Urothelium cell line (cell line): ENCODE measurements around the gene CFAP46.

Experiments
- DNase-seq: peaks from one replicate; pipeline ENCODE4 v3.0.0; 2011; ENCODE audit warnings: low spot score, mixed read lengths
- FAIRE-seq: peaks from 2 replicates; lab custom pipeline; 2011; peaks lifted over from hg19 to GRCh38; lab: Jason Lieb, UNC

The CFAP46 gene

DNA sequence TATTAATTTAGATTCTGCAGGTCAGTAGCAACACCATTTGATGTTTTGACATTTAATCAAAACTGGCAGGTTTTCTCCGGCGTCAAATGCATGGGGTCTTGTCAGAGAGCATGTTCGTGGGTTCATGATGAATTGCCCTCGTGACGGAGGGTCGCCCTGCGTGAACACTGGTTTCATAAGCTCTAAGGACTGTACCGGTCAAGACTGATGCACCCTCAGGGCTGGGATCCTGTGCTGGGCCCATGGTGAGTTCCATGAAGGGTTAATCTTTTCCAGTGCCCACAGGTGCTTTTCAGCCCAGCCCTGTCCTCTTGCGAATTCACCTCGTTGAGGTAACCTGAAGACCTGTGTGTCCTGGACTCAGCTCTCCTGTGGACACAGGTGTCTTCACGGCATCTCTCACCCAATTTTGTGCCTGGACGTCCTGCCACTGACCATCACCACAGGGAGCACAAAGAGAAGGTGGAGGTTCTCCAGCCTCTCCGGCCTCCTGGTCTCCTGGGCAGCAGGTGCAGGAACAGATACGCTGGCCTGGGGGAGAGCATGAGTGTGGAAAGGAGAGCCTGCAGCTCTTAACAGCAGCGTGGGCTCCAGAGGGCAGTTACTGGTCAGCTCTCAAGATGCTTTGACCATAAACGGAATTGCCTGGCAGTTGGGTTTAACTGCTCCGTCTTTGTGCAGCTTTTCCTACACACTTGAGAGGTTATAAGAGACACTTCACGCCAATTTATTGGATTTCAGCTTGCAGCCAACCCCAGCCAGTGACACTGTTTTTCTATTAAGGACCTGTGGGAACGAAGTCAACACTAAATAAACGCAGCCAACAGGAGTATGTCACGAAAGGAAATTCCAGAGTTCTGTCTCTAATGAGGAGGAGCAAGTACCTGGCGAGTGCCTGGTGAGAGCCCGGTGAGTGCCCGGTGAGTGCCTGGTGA, 37.4 kb upstream of the CFAP46 start:
- no peak for DNase-seq
- FAIRE-seq, result no peak

DNA sequence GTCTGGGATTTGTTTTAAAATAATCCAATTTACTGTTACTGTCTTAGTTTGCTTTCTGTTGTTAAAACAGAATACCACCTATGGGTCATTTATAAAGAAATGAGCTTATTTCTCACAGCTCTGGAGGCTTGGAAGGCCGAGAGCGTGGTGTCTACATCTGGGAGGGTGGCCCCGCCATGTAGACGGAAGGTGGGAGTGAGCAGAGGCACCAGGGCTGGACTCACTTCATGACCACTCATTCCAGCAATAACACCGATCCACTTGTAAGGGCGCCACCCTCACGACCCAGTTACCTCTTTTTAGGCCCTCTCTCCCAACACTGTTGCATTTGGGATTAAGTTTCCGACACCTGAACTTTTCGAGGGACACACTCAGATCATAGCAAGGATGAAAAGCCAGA, 36.2 kb upstream of the CFAP46 start:
- DNase-seq, result no peak
- FAIRE-seq, result no peak

DNA sequence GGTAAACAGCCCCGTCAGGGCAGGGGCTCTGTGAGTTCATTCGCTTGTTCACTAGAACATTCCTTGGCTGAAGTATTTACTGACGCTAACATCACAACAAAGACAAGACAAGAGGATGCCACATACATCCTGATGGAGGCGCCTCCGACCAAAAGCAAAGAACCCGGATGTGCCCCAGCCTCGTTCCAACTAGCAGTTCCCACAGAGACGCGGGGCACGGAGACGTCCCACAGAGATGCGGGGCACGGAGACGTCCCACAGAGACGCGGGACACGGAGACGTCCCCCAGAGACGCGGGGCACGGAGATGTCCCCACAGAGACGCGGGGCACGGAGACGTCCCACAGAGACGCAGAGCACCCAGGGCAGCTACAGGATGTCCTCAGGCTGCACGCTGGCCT, 35.4 kb upstream of the CFAP46 start:
- no peak for FAIRE-seq
- no peak for DNase-seq

DNA sequence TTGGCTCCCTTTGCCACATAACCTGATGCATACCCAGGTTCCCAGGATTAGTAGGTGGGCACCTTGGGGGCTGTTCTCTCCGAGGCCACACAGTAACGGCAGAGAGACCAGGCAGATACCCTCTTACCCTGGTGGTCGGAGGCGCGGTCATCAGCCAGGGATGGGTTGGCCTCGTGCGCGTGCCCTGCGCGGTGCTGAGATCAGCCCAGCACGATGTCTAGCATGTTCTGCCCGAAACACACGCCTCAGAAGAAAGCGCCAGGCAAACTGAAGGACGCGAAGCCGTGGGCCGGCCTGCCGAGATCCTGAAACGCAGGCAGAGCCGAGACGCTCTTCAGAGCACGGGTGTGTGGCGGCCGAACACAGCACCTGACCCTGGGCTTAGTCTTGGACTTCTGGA, 34.7 kb upstream of the CFAP46 start:
- no peak for DNase-seq
- FAIRE-seq, result no peak

DNA sequence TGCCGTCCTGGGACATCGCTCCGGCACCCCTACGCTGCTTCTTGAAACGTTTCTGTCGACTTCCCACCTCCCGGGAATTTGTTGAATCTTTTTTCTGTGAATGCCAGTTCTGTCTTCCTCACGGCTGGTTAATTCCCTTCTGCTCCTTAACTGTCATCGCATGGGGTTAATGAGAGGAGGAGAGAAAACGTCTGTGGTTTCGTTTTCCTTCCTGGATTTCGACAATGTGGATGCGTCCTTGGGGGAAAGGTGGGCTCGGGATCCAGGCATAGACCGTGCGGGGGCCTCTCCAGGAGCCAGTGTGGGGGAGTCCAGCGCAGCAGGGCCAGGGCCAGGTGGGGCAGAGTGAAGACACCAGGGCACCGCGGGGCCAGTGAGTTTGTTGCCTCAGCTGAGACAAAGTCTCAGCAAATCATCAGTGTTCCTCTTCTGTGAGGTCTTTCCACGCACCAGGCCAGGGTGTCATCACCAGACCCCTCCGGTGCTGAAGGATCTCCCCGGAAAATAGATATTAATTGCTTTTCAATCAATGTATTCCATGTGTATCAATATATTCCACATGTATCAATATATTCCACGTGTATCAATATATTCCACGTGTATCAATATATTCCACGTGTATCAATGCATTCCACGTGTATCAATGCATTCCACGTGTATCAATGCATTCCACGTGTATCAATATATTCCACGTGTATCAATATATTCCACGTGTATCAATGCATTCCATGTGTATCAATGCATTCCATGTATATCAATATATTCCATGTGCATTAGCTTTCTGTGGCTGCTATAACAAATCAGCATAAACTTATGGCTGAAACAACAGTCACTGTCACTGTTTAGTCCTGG, 33.7 kb upstream of the CFAP46 start:
- no peak for FAIRE-seq

DNA sequence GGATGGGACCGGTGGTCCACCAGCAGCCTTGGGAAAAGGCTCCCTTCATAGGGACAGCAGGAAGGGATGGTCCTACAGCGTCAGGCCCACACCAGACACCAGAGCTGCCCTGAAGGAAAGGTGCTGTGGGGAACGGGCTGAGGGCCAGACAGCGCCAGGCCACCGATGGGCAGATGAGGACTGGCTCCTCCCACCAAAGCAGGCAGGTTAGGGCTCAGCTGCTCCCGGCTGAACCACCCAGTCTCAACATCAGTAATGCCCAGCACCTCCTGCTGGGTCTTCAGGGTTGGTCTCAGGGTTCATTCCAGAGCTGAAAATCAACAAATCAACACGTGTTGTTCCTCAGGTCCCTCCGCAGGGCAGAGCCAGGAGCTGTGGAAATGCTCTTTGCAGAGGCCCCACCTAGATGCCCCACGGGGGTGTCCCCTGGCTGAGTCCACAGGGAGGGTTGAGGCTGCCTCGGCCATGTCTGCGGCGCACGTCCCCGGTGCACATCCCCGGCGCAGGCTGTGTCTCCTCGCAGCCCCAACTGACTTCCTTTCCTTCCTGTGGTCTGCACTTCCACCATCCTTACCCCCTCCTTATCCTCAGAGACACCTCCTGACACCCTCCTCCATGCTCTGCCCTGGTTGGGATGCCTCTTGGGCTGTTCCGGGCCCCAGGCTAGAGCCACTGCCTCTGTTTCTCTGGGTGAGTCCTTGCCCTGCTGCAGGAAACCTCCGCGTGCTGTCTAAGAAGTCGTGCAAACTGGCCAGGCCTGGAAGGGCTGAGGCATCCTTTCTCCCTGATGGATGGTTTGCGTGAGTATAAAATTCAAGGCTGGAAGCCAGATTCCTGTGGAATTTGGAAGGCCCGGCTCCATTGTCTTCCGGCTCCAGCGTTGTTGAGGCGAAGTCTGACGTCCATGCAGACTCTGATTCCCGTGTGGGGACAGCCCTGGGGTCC, 32.8 kb upstream of the CFAP46 start:
- DNase-seq, result no peak
- FAIRE-seq, result no peak

More for the DNA sequence above, 33.7 kb upstream of the CFAP46 start:
- no peak for DNase-seq

DNA sequence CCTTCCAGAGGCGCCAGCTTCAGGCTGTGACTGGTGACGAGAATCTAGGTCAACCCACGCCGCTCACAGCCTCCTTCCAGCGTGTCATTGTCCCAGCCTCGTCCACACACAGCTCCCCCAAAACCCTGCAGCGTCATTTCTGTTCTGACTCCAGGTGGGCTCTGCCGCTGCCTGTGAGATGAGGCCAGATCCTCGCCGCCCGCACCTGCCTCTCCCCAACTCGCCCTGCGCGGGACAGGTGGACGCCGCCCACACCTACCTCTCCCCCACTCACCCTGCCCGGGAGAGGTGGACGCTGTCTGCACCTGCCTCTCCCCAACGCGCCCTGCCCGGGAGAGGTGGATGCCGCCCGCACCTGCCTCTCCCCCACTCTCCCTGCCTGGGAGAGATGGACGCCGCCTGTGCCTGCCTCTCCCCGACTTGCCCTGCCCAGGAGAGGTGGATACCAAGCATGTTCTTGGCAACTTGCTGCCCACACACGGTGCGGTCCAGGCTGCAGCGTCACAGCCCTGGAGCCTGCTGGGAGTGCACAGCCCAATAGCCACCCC, 32.0 kb upstream of the CFAP46 start:
- DNase-seq (no peak), FAIRE-seq (no peak)

DNA sequence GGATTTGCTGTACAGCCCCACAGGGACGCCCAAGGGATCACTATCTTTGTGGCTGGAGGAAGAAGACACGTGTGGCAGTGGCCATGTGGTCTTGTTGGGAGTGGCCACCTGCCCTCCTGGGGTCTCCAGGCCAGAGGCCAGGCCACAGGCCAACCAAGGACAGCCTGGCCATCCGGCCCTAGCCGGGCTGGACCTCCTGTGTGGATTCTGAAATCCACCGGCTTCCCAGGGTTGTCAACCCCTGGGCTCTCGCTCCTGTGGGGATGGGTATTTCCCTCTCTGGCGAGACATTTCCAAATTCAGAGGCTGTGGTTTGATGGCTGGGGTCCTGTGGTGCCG, 31.5 kb upstream of the CFAP46 start:
- FAIRE-seq (no peak), DNase-seq (no peak)

DNA sequence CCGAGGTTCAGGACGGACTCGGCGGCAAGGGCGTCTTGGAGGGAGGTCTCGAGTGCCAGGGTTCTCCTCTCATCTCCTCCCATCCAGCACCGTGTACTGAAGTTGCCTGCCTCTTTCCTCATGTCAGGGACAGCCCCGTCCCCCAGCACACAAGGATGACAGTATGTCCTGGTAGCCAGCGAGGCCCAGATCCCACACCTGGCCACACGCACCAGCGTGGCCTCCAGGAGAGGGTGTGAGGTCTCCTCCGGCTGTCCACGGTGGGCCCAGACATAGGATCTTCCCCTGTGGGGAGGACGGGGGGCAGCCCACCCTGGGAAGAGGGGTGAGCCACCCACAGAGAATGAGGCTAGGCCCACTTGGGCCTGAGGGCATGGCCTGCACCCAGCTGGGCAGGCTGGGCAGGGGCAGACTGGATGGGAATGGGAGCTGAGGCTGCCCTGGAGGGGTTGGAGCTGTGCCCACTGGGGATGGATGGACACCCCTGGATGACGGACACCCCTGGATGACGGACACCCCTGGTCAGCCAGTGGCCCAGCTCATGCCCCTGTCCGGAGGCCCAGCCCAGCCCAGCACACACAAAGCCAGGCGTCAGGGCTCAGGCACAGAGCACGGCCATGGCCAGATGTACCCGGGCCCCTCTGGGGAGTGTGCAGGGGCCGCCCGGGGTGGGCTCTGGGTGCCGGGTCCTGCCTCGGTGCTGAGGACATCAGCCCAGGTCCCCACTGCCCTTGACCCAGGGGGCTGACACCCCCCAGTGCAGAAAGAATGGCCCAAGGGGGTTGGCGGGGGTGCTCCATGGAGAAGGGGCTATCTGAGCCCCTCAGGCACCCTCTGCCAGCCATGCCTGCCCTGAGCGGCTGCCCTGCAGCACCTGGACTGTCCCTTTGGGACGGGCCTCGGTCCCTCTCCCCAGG, 30.9 kb upstream of the CFAP46 start:
- no peak for DNase-seq
- FAIRE-seq, result no peak

DNA sequence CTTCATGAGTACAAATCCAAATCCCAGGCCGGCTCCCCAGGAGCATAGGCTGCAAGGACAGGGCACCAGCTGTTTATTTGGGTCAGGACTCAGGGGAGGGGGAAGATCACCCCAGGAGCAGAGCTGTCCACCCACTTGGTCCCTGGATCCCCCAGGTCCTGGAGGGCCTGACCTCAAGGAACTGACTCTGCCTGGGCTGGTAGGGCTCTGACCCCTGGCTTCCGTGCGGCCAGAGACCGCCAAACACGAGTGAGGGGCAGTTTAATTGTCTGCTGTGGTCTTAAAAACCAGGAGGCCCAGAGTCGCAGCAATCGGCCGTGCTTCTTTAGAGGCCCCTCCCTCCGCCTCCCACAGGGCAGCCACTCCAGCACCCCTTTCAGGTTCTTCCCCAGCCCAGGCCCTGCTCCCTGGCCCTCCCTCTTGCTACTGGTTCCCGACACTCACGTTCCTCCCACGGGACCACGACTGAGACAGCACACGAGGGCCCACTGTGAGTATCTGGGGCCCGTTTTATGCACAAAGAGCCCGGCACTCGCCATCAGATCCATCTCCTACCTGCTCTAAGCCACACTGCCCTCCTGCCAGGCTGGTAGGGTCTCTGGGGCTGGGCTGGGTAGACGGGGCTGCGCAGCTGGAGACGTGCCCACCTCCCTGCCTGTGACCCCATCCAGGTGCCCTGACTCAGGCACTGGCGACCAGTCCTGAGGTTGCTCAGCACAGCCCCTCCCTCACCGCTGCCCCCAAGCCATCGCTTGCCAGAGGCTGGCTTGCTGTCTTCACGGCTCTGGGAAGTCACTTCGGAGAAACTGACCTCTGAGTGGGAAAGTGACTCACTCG, 30.0 kb upstream of the CFAP46 start:
- DNase-seq (no peak), FAIRE-seq (no peak)

DNA sequence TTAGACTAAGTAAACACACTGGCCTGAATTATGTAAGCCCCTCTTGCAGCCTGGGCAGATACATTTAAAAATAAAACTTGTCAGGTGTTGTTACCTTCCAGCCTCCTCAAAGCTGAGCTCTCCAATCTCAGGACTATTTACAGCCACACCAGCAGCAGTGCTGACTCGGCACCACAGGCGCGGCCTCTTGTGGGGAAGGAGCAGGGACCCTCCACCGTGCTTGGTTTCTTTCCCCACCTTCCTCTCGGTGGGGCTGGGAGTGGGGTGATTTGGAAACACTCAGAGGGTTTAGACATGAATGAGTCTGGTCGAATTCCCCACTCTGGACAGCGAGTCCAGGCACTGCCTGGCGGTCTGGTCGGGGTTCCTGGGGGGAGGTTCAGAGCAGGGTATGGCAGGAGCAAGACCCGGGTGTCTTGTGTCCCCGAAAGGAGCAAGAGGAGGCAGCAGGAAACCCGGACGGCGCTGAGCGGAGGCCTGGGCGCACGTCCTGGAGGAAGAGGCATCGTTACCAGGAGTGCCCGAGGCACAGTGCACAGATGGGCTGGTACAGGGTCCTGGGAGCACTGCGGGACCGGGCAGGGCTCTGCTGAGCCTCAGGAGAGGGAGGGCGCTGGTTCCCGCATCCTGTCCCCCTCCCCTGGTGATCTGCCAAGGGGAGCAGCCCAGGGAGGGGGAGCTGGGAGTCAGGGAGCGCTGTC, 29.2 kb upstream of the CFAP46 start:
- DNase-seq, result no peak
- FAIRE-seq, result no peak

DNA sequence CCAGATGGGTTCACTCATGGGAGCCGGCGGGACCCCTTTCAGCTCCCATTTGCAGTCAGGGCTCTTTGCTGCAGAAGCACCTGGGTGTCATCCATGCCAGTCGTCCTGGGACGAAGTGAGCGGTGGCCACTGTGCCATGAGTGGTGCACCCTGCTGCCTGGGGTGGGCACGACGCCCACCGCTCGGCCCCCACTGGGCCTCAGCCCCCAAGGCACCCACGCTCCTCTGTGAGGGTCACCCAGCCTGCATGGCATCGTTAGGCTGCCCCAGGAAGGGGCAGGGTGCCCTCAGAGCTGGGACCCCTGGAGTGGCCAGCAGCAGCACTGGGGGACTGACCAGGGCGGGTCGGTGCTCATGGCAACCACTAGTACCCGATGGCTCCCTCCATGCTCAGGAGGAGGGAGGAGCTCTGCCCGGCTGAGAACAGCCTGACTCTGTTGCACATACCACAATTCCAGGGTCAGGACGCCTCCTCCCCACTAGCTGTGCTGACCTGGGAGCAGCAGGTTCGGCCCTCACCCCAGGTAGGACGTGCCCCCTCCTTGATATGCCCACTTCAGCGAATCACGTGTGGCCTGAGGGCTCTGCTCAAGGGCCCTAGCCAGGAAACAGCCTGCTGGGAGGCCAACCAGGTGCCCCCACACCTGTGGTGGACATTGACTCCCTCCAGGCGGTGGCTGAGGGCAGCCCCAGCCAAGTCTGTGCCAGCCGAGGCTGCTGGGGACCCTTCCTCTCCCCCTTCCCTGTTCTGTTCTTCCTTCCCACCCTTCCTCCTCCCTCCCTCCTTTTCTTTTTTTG, 28.5 kb upstream of the CFAP46 start:
- no peak for FAIRE-seq

DNA sequence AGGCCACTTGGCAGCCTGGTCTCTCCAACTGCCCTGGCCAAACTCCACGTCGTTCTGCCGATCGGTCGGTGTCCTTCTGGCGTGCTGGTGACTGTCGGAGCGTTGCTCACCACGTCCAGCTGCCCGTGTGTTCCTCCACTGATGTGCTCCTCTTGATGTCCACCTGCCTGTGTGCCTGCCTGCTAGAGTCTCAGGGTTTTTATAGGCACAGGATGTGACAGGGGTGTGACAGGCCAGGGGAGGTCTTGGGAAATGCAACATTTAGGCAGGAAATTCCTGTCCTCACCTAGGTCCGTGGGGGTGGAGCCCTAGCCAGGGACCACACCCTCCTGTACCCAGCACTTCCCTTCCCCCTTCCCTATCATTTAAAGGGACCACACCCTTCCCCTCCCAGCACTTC, 25.2 kb upstream of the CFAP46 start:
- peak; percentile 32 for FAIRE-seq
- DNase-seq, result no peak

More for the DNA sequence above, 28.5 kb upstream of the CFAP46 start:
- DNase-seq, result no peak

DNA sequence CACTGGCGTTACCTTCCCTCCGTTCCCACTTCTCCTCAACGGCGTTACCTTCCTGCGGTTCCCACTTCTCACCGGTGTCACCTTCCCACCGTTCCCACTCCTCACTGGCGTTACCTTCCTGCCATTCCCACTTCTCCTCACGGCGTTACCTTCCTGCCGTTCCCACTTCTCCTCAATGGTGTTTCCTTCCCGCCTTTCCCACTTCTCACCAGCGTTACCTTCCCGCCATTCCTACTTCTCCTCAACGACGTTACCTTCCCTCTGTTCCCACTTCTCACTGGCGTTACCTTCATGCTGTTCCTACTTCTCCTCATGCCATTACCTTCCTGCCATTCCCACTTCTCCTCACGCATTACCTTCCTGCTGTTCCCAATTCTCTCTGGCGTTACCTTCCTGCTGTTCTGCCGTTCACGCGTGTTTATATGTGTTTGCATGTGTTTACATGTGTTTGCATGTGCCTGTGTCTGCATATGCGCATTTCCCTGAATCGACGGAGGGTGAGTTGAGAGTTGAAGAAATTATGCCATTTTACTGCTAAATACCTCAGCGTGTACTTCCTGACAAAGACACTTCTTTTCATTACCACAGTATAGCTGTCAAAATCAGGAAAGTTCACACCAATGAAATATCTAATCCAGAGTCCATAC, 23.2 kb upstream of the CFAP46 start:
- FAIRE-seq, result no peak
- peak; percentile 56 for DNase-seq

DNA sequence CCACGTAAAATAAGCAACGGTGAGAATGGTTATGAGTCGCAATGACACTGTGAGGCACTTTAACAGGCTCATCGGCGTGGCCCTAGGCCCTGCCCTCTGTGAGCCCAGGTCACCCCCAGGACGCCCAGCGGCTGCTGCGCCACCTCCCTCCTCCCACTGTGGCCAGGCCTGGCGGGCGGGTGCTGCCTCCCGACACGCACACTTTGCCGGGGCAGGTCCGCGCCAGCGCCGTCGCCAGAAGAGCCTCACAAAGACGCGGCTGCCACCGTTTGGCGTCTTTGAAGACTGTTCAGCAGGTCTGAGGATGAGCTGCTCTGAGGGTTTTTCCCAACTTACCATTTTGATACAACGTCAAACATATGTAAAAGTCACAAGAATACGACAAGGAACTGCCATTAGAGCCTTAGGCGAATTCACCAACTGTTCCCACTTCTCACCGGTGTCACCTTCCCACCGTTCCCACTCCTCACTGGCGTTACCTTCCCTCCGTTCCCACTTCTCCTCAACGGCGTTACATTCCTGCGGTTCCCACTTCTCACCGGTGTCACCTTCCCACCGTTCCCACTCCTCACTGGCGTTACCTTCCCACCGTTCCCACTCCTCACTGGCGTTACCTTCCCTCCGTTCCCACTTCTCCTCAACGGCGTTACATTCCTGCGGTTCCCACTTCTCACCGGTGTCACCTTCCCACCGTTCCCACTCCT, 22.5 kb upstream of the CFAP46 start:
- DNase-seq, result peak; percentile 25
- peak; percentile 92 for FAIRE-seq

DNA sequence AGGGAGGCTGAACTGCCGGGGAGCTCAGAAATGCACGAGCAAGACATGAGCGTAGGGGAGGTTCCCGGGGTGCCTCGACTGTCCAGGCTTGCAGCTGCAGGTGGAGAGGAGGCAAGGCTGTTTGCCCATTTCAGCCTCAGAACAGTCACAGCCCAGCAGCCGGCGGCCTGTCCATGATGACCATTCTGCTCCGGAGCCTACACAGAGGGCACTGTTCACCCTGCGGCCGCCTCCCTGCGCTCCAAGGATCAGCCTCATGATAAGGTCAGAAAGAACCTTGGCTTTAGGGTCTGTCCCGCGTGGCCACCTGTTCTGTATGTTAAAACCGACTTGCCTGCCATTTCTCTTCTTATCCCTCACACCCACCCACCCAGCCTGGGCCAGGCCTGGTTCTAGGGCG, 21.9 kb upstream of the CFAP46 start:
- DNase-seq, result no peak
- no peak for FAIRE-seq
